ENCODE data around the gene CNKSR3. TPM values are rescaled to one million over a fixed set of nuclear protein-coding genes. Genes with fewer than 3 reads are reported as not detected.

The CNKSR3 gene
- total RNA-seq, 1 donor, result 11.7 TPM

GRCh38 chr6:154354265-154354777 lies 156.2 kb downstream of the CNKSR3 start:
- H3K4me3 ChIP-seq (ENCODE audit: low read depth, low read length), result no peak overlapping the region
- TF ChIP-seq CTCF (IDR thresholded peaks at IDR 0.05; ENCODE audit: insufficient read depth, low read length), result no peak
- no peak for DNase-seq (ENCODE audit: low read depth)

- DNase-seq (ENCODE audit: low read depth), result no peak
- H3K4me3 ChIP-seq (ENCODE audit: low read depth, low read length), result no peak overlapping the region
- no peak for TF ChIP-seq CTCF (IDR thresholded peaks at IDR 0.05; ENCODE audit: insufficient read depth, low read length)
Measured at GRCh38 chr6:154353626-154354025, 156.9 kb downstream of the CNKSR3 start.

- DNase-seq (ENCODE audit: low read depth), result no peak
- no peak for TF ChIP-seq CTCF (IDR thresholded peaks at IDR 0.05; ENCODE audit: insufficient read depth, low read length)
Measured at GRCh38 chr6:154352898-154353585, 157.4 kb downstream of the CNKSR3 start.

GRCh38 chr6:154350293-154350692 lies 160.2 kb downstream of the CNKSR3 start:
- peak; percentile 37 for DNase-seq (ENCODE audit: low read depth)
- no peak for TF ChIP-seq CTCF (IDR thresholded peaks at IDR 0.05; ENCODE audit: insufficient read depth, low read length)

More at GRCh38 chr6:154352898-154353585, 157.4 kb downstream of the CNKSR3 start:
- no peak overlapping the region for H3K4me3 ChIP-seq (ENCODE audit: low read depth, low read length)

GRCh38 chr6:154347981-154348380 lies 162.5 kb downstream of the CNKSR3 start:
- no peak overlapping the region for H3K4me3 ChIP-seq (ENCODE audit: low read depth, low read length)
- no peak for DNase-seq (ENCODE audit: low read depth)
- TF ChIP-seq CTCF (IDR thresholded peaks at IDR 0.05; ENCODE audit: insufficient read depth, low read length), result no peak

More at GRCh38 chr6:154350293-154350692, 160.2 kb downstream of the CNKSR3 start:
- H3K4me3 ChIP-seq (ENCODE audit: low read depth, low read length), result no peak overlapping the region

GRCh38 chr6:154345811-154346210 lies 164.7 kb downstream of the CNKSR3 start:
- DNase-seq (ENCODE audit: low read depth), result no peak
- no peak for TF ChIP-seq CTCF (IDR thresholded peaks at IDR 0.05; ENCODE audit: insufficient read depth, low read length)
- no peak overlapping the region for H3K4me3 ChIP-seq (ENCODE audit: low read depth, low read length)
